H9 (cell line): Measurements from ENCODE around the gene GLRA1. TPM values are rescaled to one million over a fixed set of nuclear protein-coding genes. Genes with fewer than 3 reads are reported as not detected.

Source experiments
- DNase-seq: peaks from one replicate; pipeline ENCODE4 v3.0.0-alpha.2; 2017
- H2AFZ ChIP-seq: one replicate; pipeline ENCODE4 v1.6.1; 2013; ENCODE audit warnings: mild to moderate bottlenecking, low read length, control low read depth, moderate library complexity
- H2AK5ac ChIP-seq: 2 replicates; pipeline ENCODE4 v1.6.1; 2013; ENCODE audit warnings: low read length, control low read depth, mixed read lengths; ENCODE audit not compliant: insufficient read length
- H2BK120ac ChIP-seq: one replicate; pipeline ENCODE4 v1.6.1; 2013; ENCODE audit warnings: low read depth, mild to moderate bottlenecking, low read length, control low read depth, inconsistent platforms; ENCODE audit not compliant: poor library complexity, severe bottlenecking
- H2BK12ac ChIP-seq: 2 replicates; pipeline ENCODE4 v1.6.1; 2013; ENCODE audit warnings: low read length, control low read depth, mixed read lengths, low read depth; ENCODE audit not compliant: insufficient read length
- H2BK15ac ChIP-seq: 2 replicates; pipeline ENCODE4 v1.6.1; 2013; ENCODE audit warnings: low read depth, low read length, control low read depth
- H2BK20ac ChIP-seq: one replicate; pipeline ENCODE4 v1.6.1; 2013; ENCODE audit warnings: low read depth, mild to moderate bottlenecking, low read length, control low read depth, inconsistent platforms; ENCODE audit not compliant: poor library complexity, severe bottlenecking
- H2BK5ac ChIP-seq: 2 replicates; pipeline ENCODE4 v1.6.1; 2013; ENCODE audit warnings: low read length, control low read depth, mixed read lengths; ENCODE audit not compliant: insufficient read length
- H3K14ac ChIP-seq: 2 replicates; pipeline ENCODE4 v1.6.1; 2013; ENCODE audit warnings: low read length, control low read depth; ENCODE audit not compliant: insufficient read depth
- H3K18ac ChIP-seq: 2 replicates; pipeline ENCODE4 v1.6.1; 2013; ENCODE audit warnings: low read depth, mild to moderate bottlenecking, mixed read lengths, low read length, control low read depth; ENCODE audit not compliant: insufficient read length
- H3K23ac ChIP-seq: 2 replicates; pipeline ENCODE4 v1.6.1; 2013; ENCODE audit warnings: low read length, control low read depth, mixed read lengths, low read depth; ENCODE audit not compliant: insufficient read length
- H3K23me2 ChIP-seq: 2 replicates; pipeline ENCODE4 v1.6.1; 2013; ENCODE audit warnings: low read depth, mild to moderate bottlenecking, mixed read lengths, low read length, control low read depth; ENCODE audit not compliant: insufficient read length, poor library complexity, severe bottlenecking
- H3K27ac ChIP-seq: 2 replicates; pipeline ENCODE4 v1.5.1; 2013; ENCODE audit warnings: low read length, control low read depth, mixed read lengths, low read depth; ENCODE audit not compliant: insufficient read length
- H3K27me3 ChIP-seq: 2 replicates; pipeline ENCODE4 v1.6.1; 2013; ENCODE audit warnings: low read length, control low read depth, inconsistent platforms; ENCODE audit not compliant: insufficient read depth
- H3K4ac ChIP-seq: 2 replicates; pipeline ENCODE4 v1.6.1; 2013; ENCODE audit warnings: low read depth, mild to moderate bottlenecking, control low read depth, inconsistent platforms, low read length, moderate library complexity
- H3K4me1 ChIP-seq: 2 replicates; pipeline ENCODE4 v1.6.1; 2013; ENCODE audit warnings: low read length, control low read depth, inconsistent platforms; ENCODE audit not compliant: insufficient read depth
- H3K4me2 ChIP-seq: 2 replicates; pipeline ENCODE4 v1.6.1; 2013; ENCODE audit warnings: low read length, control low read depth, mixed read lengths; ENCODE audit not compliant: insufficient read length, insufficient read depth
- H3K56ac ChIP-seq: 2 replicates; pipeline ENCODE4 v1.6.1; 2013; ENCODE audit warnings: low read depth, mild to moderate bottlenecking, mixed read lengths, low read length, control low read depth; ENCODE audit not compliant: insufficient read length
- H3K79me1 ChIP-seq: 2 replicates; pipeline ENCODE4 v1.6.1; 2013; ENCODE audit warnings: low read depth, mild to moderate bottlenecking, moderate library complexity, low read length, control low read depth, inconsistent platforms; ENCODE audit not compliant: insufficient read depth, poor library complexity, severe bottlenecking
- H3K79me2 ChIP-seq: 2 replicates; pipeline ENCODE4 v1.6.1; 2013; ENCODE audit warnings: low read length, control low read depth, inconsistent platforms; ENCODE audit not compliant: insufficient read depth
- H3K9ac ChIP-seq: 2 replicates; pipeline ENCODE4 v1.6.1; 2013; ENCODE audit warnings: low read length, control low read depth, mixed read lengths; ENCODE audit not compliant: insufficient read length; ENCODE audit errors: extremely low read depth
- H3K9me3 ChIP-seq: one replicate; pipeline ENCODE4 v1.6.1; 2013; ENCODE audit warnings: low read depth, low read length, inconsistent platforms; ENCODE audit not compliant: control insufficient read depth
- H3T11ph ChIP-seq: one replicate; pipeline ENCODE4 v1.6.1; 2013; ENCODE audit warnings: mild to moderate bottlenecking, low read length, control low read depth, inconsistent platforms
- H4K20me1 ChIP-seq: one replicate; pipeline ENCODE4 v1.6.1; 2013; ENCODE audit not compliant: control insufficient read depth, insufficient read length, insufficient read depth
- H4K5ac ChIP-seq: 2 replicates; pipeline ENCODE4 v1.6.1; 2013; ENCODE audit warnings: low read depth, mild to moderate bottlenecking, mixed read lengths, low read length, control low read depth; ENCODE audit not compliant: insufficient read length
- H4K8ac ChIP-seq: replicated peaks from 2 replicates; pipeline ENCODE4 v1.6.1; 2013; ENCODE audit warnings: low read length, control low read depth, mixed read lengths, low read depth; ENCODE audit not compliant: insufficient read length
- H4K91ac ChIP-seq: 2 replicates; pipeline ENCODE4 v1.6.1; 2013; ENCODE audit warnings: low read depth, mild to moderate bottlenecking, moderate library complexity, mixed read lengths, low read length, control low read depth; ENCODE audit not compliant: insufficient read length
- H3K27ac Mint-ChIP-seq, 3 experiments: 2 replicates in 2 of 3; 3 replicates in 1 of 3; pipeline ENCODE4 v1.8.0; 2020 to 2021; ENCODE audit warnings: mixed read lengths in 3 of 3, mild to moderate bottlenecking in 1 of 3, moderate library complexity in 1 of 3
- H3K27me3 Mint-ChIP-seq: 2 replicates; pipeline ENCODE4 v1.8.0; 2021; ENCODE audit warnings: low read depth, mild to moderate bottlenecking, moderate library complexity, mixed read lengths
- H3K36me3 Mint-ChIP-seq, 3 experiments: 2 replicates in 2 of 3; 3 replicates in 1 of 3; pipeline ENCODE4 v1.8.0; 2020 to 2021; ENCODE audit warnings: low read depth in 3 of 3, mixed read lengths in 3 of 3; ENCODE audit not compliant: insufficient read depth in 1 of 3
- H3K4me1 Mint-ChIP-seq, 2 experiments: 2 replicates each; pipeline ENCODE4 v1.8.0; 2020; ENCODE audit warnings: mixed read lengths in 2 of 2
- H3K4me3 Mint-ChIP-seq, 2 experiments: 2 replicates in 1 of 2; 3 replicates in 1 of 2; pipeline ENCODE4 v1.8.0; 2020 to 2021; ENCODE audit warnings: mild to moderate bottlenecking in 2 of 2, mixed read lengths in 2 of 2, moderate library complexity in 1 of 2
- H3K9me3 Mint-ChIP-seq, 2 experiments: 2 replicates in 1 of 2; 3 replicates in 1 of 2; pipeline ENCODE4 v1.8.0; 2020; ENCODE audit warnings: mild to moderate bottlenecking in 2 of 2, mixed read lengths in 2 of 2, moderate library complexity in 1 of 2
- CTCF ChIP-seq: fragments of 200-600 bp; sonication (generic); conservative IDR thresholded peaks from 3 replicates; pipeline ENCODE4 v1.8.0; 2021; ENCODE audit warnings: antibody characterized with exemption, mild to moderate bottlenecking
- WGBS: extraction: QIAGEN DNeasy Blood & Tissue Kit; methylation state at CpG from one replicate; pipeline ENCODE4 v1.1.7; 2013; ENCODE audit warnings: missing lambda C conversion rate, low lambda C conversion rate, mixed read lengths; ENCODE audit not compliant: insufficient read length; ENCODE audit errors: extremely low coverage; 5-methylcytosine and 5-hydroxymethylcytosine counted together
- total RNA-seq: library from RNA; stranded (reverse); gene quantifications from 2 replicates; pipeline ENCODE4 v1.2.1, GENCODE V29; 2021

GLRA1 gene
- total RNA-seq, 1 experiment from 2014 or later: not detected

- no peaks in the 10 kb centered on the region for H3K79me1 ChIP-seq
- H2BK5ac ChIP-seq: no peak overlapping the region
- H4K91ac ChIP-seq: no peak overlapping the region
- H3K9me3 ChIP-seq: no peaks in the 10 kb centered on the region
- peaks cover 55% of the 10 kb centered on the region for H3K27me3 ChIP-seq
- no peak overlapping the region for H2BK20ac ChIP-seq
- H3K4ac ChIP-seq: no peak overlapping the region
- peaks cover 2% of the 10 kb centered on the region for H3K4me1 ChIP-seq
- Mint-ChIP-seq H3K9me3 (no peaks in the 10 kb centered on the region; a peak in 2 of 5 replicates), H3K36me3 (no peaks in the 10 kb centered on the region), H3K4me3 (no peak overlapping the region; a peak in 1 of 5 replicates), H3K27ac (no peak overlapping the region), H3K4me1 (peaks cover 18% of the 10 kb centered on the region in 2 experiments), H3K27me3 (peaks cover 100% of the 10 kb centered on the region)
- H3K23ac ChIP-seq: no peak overlapping the region
- H3K14ac ChIP-seq: no peak overlapping the region
- H2AFZ ChIP-seq: no peak overlapping the region
- no peak overlapping the region for H4K5ac ChIP-seq
- no peak overlapping the region for H3K9ac ChIP-seq
- H3K79me2 ChIP-seq: no peaks in the 10 kb centered on the region
- no peak for TF ChIP-seq CTCF
- no peak overlapping the region for H3T11ph ChIP-seq
- H3K27ac ChIP-seq: no peak overlapping the region
- no peak overlapping the region for H2BK120ac ChIP-seq
- no peak overlapping the region for H3K4me2 ChIP-seq
- H3K23me2 ChIP-seq: no peaks in the 10 kb centered on the region
- whole genome bisulfite sequencing: no CpG with 5 or more reads among the region's 4 CpGs
- H4K8ac ChIP-seq: no peak overlapping the region
- no peak overlapping the region for H2BK15ac ChIP-seq
- H3K56ac ChIP-seq: no peak overlapping the region
- no peak overlapping the region for H2AK5ac ChIP-seq
- no peak for DNase-seq
- no peak overlapping the region for H2BK12ac ChIP-seq
- no peak overlapping the region for H3K18ac ChIP-seq
- H4K20me1 ChIP-seq: no peaks in the 10 kb centered on the region
These were observed 19.1 kb downstream of the GLRA1 start for GRCh38 chr5:151905557-151905961.
